IMR-90 (cell line): Measurements from ENCODE around the gene NT5M. TPM values are rescaled to one million over a fixed set of nuclear protein-coding genes. Genes with fewer than 3 reads are reported as not detected.

ENCODE experiments used
- ATAC-seq: fragments of 200-7000 bp; cut with Tn5 transposase; 2 replicates; pipeline ENCODE4 v1.9.1; 2020; ENCODE audit warnings: low read depth, mild to moderate bottlenecking, moderate library complexity
- BruUV-seq: library from RNA; stranded (reverse); fragments of 400-500 nt; replicated peaks from 2 replicates; lab custom pipeline; 2021; lab: Mats Ljungman, UMichigan
- CTCF ChIA-PET: fragments of 300-600 bp; formaldehyde crosslinking; extraction: SDS; loops from one replicate; lab custom pipeline; 2021; ENCODE audit warnings: antibody characterized with exemption; lab: Yijun Ruan, JAX
- POLR2A ChIA-PET: fragments of 300-600 bp; sonication (Branson Sonifier 250); formaldehyde crosslinking; loops from one replicate; lab custom pipeline; 2022; ENCODE audit warnings: antibody characterized with exemption; ENCODE audit not compliant: unreplicated experiment; lab: Charles Lee
- DNase-seq: peaks from one replicate; pipeline ENCODE4 v3.0.0; 2013
- H2AFZ ChIP-seq: replicated peaks from 2 replicates; pipeline ENCODE3; 2013; ENCODE audit warnings: low read length, mild to moderate bottlenecking; ENCODE audit not compliant: poor library complexity
- H2AK5ac ChIP-seq: 2 replicates; pipeline ENCODE4 v1.6.1; 2013; ENCODE audit warnings: low read depth, low read length, inconsistent platforms
- H2AK9ac ChIP-seq: replicated peaks from 2 replicates; pipeline ENCODE3; 2013; ENCODE audit warnings: mild to moderate bottlenecking, low read depth, low read length, moderate library complexity; ENCODE audit not compliant: poor library complexity
- H2BK120ac ChIP-seq: 2 replicates; pipeline ENCODE4 v1.6.1; 2013; ENCODE audit warnings: low read depth, low read length, inconsistent platforms
- H2BK15ac ChIP-seq: 3 replicates; pipeline ENCODE4 v1.6.1; 2013; ENCODE audit warnings: low read depth, low read length, inconsistent platforms
- H2BK20ac ChIP-seq: 2 replicates; pipeline ENCODE4 v1.6.1; 2013; ENCODE audit warnings: low read depth, mild to moderate bottlenecking, inconsistent platforms, low read length, moderate library complexity
- H2BK5ac ChIP-seq: 2 replicates; pipeline ENCODE4 v1.6.1; 2013; ENCODE audit warnings: mild to moderate bottlenecking, low read depth, low read length, inconsistent platforms; ENCODE audit not compliant: poor library complexity, severe bottlenecking
- H3K14ac ChIP-seq: replicated peaks from 2 replicates; pipeline ENCODE4 v1.6.1; 2013; ENCODE audit warnings: low read depth, low read length, inconsistent platforms
- H3K18ac ChIP-seq: 2 replicates; pipeline ENCODE4 v1.6.1; 2013; ENCODE audit warnings: low read depth, low read length, control low read depth
- H3K23ac ChIP-seq: 2 replicates; pipeline ENCODE4 v1.6.1; 2013; ENCODE audit warnings: low read depth, low read length, inconsistent platforms
- H3K27ac ChIP-seq: 2 replicates; pipeline ENCODE4 v1.5.1; 2013; ENCODE audit warnings: mild to moderate bottlenecking, control low read depth, low read length; ENCODE audit not compliant: insufficient read depth
- H3K27me3 ChIP-seq: 2 replicates; pipeline ENCODE4 v1.6.1; 2013; ENCODE audit warnings: low read length; ENCODE audit not compliant: control insufficient read depth, insufficient read depth
- H3K36me3 ChIP-seq: 2 replicates; pipeline ENCODE4 v1.6.1; 2013; ENCODE audit warnings: low read length, mixed read lengths; ENCODE audit not compliant: control insufficient read depth, insufficient read depth
- H3K4ac ChIP-seq: 2 replicates; pipeline ENCODE4 v1.6.1; 2013; ENCODE audit warnings: low read depth, low read length, inconsistent platforms
- H3K4me1 ChIP-seq: 2 replicates; pipeline ENCODE4 v1.6.1; 2013; ENCODE audit warnings: low read length, mixed read lengths; ENCODE audit not compliant: control insufficient read depth, insufficient read depth
- H3K4me2 ChIP-seq: 2 replicates; pipeline ENCODE4 v1.6.1; 2013; ENCODE audit warnings: low read depth, mild to moderate bottlenecking, control low read depth, low read length, moderate library complexity
- H3K4me3 ChIP-seq: 2 replicates; pipeline ENCODE4 v1.5.1; 2013; ENCODE audit warnings: low read depth, mild to moderate bottlenecking, control low read depth, low read length, moderate library complexity; ENCODE audit not compliant: insufficient read depth
- H3K56ac ChIP-seq: 2 replicates; pipeline ENCODE4 v1.6.1; 2013; ENCODE audit warnings: low read length, inconsistent platforms; ENCODE audit not compliant: insufficient read depth; ENCODE audit errors: extremely low read depth
- H3K79me1 ChIP-seq, 2 experiments: 2 replicates each; pipeline ENCODE4 v1.6.1; 2013; ENCODE audit warnings: low read length in 2 of 2, inconsistent platforms in 1 of 2, low read depth in 1 of 2
- H3K9ac ChIP-seq: 2 replicates; pipeline ENCODE4 v1.6.1; 2013; ENCODE audit warnings: low read depth, low read length, control low read depth
- H3K9me1 ChIP-seq: 2 replicates; pipeline ENCODE4 v1.6.1; 2013; ENCODE audit warnings: low read length, inconsistent platforms; ENCODE audit not compliant: insufficient read depth
- H3K9me3 ChIP-seq: 2 replicates; pipeline ENCODE4 v1.6.1; 2013; ENCODE audit warnings: low read length; ENCODE audit not compliant: control insufficient read depth, insufficient read depth
- H4K20me1 ChIP-seq: 2 replicates; pipeline ENCODE4 v1.6.1; 2013; ENCODE audit warnings: low read length, inconsistent platforms; ENCODE audit not compliant: insufficient read depth
- H4K5ac ChIP-seq: 2 replicates; pipeline ENCODE4 v1.6.1; 2013; ENCODE audit warnings: mild to moderate bottlenecking, low read depth, low read length, control low read depth
- H4K8ac ChIP-seq, 2 experiments: 2 replicates each; pipeline ENCODE4 v1.6.1; 2013; ENCODE audit warnings: low read depth in 2 of 2, low read length in 2 of 2, control low read depth in 1 of 2, inconsistent platforms in 1 of 2
- H4K91ac ChIP-seq: 2 replicates; pipeline ENCODE4 v1.6.1; 2013; ENCODE audit warnings: low read depth, low read length, inconsistent platforms; ENCODE audit not compliant: insufficient read depth
- BHLHE40 ChIP-seq: fragments of 150-350 bp; IDR thresholded peaks from 2 replicates; pipeline ENCODE4 v1.6.1; 2016; ENCODE audit warnings: mild to moderate bottlenecking, low read depth, low read length
- CTCF ChIP-seq: conservative IDR thresholded peaks from 2 replicates; pipeline ENCODE4 v1.5.1; 2012; ENCODE audit warnings: mild to moderate bottlenecking, low read depth, low read length, improper control_type of control experiment
- FOS ChIP-seq: fragments of 150-350 bp; IDR thresholded peaks from 2 replicates; pipeline ENCODE4 v1.6.1; 2016; ENCODE audit warnings: low read depth, low read length
- MAFK ChIP-seq: IDR thresholded peaks from 2 replicates; pipeline ENCODE4 v1.6.1; 2012; ENCODE audit warnings: low read depth, low read length, improper control_type of control experiment
- MXI1 ChIP-seq: IDR thresholded peaks from 2 replicates; pipeline ENCODE4 v1.6.1; 2012; ENCODE audit warnings: low read depth, mild to moderate bottlenecking, low read length, moderate library complexity, borderline replicate concordance
- USF2 ChIP-seq: fragments of 150-350 bp; IDR thresholded peaks from 2 replicates; pipeline ENCODE4 v1.6.1; 2017; ENCODE audit warnings: mild to moderate bottlenecking, antibody characterized with exemption, low read length, low read depth
- WGBS, 2 experiments: methylation state at CpG; one replicate each; pipeline versions ENCODE4 v1.1.5 to v1.1.7; 2013; ENCODE audit warnings: missing lambda C conversion rate in 2 of 2; ENCODE audit not compliant: insufficient read length in 1 of 2; ENCODE audit errors: extremely low coverage in 2 of 2; 5-methylcytosine and 5-hydroxymethylcytosine counted together
- dilution Hi-C: fragments of 300-500 bp; cut with HindIII; formaldehyde crosslinking; loops from one replicate; pipeline ENCODE4 v1.14.3; 2018; ENCODE audit warnings: low sequenced_read_pairs; ENCODE audit not compliant: unreplicated experiment
- in situ Hi-C: fragments of 300-500 bp; cut with MboI; formaldehyde crosslinking; loops from 3 replicates; pipeline ENCODE4 v1.14.3; 2019; ENCODE audit warnings: low sequenced_read_pairs, inconsistent platforms, mixed read lengths
- intact Hi-C: fragments of 100-400 bp; cut with micrococcal nuclease; formaldehyde crosslinking; loops from 2 replicates; pipeline ENCODE4 v1.10.0; 2022
- polyA plus RNA-seq, 3 experiments: library from polyadenylated mRNA; depleted of rRNA; stranded (reverse); fragments of >200 nt; gene quantifications; 2 replicates each; pipeline ENCODE4 v1.2.3, GENCODE V29; 2012; ENCODE audit warnings: low replicate concordance in 1 of 3
- total RNA-seq: library from RNA; depleted of rRNA; stranded (reverse); fragments of >200 nt; gene quantifications from 2 replicates; pipeline ENCODE4 v1.2.3, GENCODE V29; 2012

Gene NT5M
- total and polyA plus RNA-seq, 2 of the 4 experiments (the other 2 are of a cell fraction): 0.18 to 0.32 TPM

GRCh38 chr17:17382971-17383370, 79.8 kb downstream of the NT5M start:
- POLR2A ChIA-PET: no interaction called here
- Histone ChIP-seq H3K9ac (no peak overlapping the region), H2BK20ac (no peak overlapping the region), H2AFZ (no peak overlapping the region), H3K9me1 (no peaks in the 10 kb centered on the region), H3K36me3 (no peaks in the 10 kb centered on the region), H4K5ac (no peak overlapping the region), H4K8ac (no peak overlapping the region), H3K9me3 (no peaks in the 10 kb centered on the region), H3K18ac (no peak overlapping the region), H3K4me3 (no peak overlapping the region), H3K79me1 (no peaks in the 10 kb centered on the region), H3K4me2 (no peak overlapping the region), H3K14ac (no peak overlapping the region), H2AK5ac (no peak overlapping the region), H3K4ac (no peak overlapping the region), H3K23ac (no peak overlapping the region), H3K4me1 (no peaks in the 10 kb centered on the region), H4K20me1 (no peaks in the 10 kb centered on the region), H2BK5ac (no peak overlapping the region), H3K27me3 (peaks cover 51% of the 10 kb centered on the region), H2BK120ac (no peak overlapping the region), H3K56ac (no peak overlapping the region), H2BK15ac (no peak overlapping the region), H2AK9ac (no peak overlapping the region), H4K91ac (no peak overlapping the region), H3K27ac (no peak overlapping the region)
- dilution Hi-C loops: no loop called here
- in situ Hi-C loops: no loop called here
- WGBS, 2 experiments: 85% methylated on average over 4 of the region's 6 CpGs; no CpG with 5 or more reads in 1 of the 2 experiments
- BruUV-seq: no TSS peak
- intact Hi-C loops: no loop called here
- CTCF ChIA-PET: no interaction called here
- DNase-seq (no peak), ATAC-seq (no peak)
- TF ChIP-seq MAFK (no peak), BHLHE40 (no peak), USF2 (no peak), FOS (no peak), CTCF (no peak), MXI1 (no peak)
